HG02623 (cell line): ENCODE measurements around the gene RFX8.
"Not testable (repeated sequence)": the region's sequence is repeated elsewhere in the genome, so short reads cannot be mapped to it uniquely, and the experiment has no call there.

ENCODE experiments used
- ATAC-seq: cut with Tn5 transposase; IDR thresholded peaks from one replicate; pipeline ENCODE4 v1.9.1; 2021; ENCODE audit warnings: moderate library complexity; ENCODE audit not compliant: unreplicated experiment

Gene RFX8

DNA sequence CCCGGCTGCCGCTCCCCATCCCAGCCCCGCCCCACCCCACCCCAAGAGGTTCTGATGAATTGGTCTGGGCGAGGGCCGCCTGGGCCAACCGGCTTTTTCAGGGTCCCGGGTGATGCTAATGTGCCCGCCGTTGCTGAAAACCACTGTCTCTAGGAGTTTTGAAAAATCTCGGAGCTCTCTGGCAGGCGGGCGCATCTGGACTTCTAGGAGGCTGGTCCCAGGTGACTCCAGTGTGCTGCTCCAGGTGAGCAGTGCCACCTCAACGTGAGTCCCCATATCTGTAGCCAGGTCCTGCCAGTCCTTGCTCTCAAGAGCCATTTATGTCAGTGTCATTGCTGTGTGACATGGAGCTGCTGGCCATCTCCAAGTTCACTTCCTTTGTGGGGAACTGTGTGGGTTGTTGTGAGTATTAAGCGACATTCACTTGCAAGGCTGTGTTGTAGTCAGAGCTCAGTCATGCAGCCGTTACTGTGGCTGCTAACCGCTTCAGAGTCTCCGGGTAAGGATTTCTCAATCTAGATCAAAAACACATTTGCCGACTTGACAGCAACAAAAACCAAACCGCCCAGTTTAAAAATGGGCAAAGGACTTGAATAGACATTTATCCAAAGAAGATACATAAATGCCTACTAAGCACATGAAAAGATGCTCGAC is at the start of gene RFX8:
Gene RFX8, minus strand, starts transcription at position 382 of the 654 bp plus-strand sequence. CDS start 8,264 bp downstream, outside the sequence.
- ATAC-seq: no peak

- ATAC-seq: no peak
Observed at GRCh38 chr2:101521487-101521886, 46.6 kb upstream of the RFX8 start.

- no peak for ATAC-seq
Observed at GRCh38 chr2:101520246-101520645, 45.3 kb upstream of the RFX8 start.

DNA sequence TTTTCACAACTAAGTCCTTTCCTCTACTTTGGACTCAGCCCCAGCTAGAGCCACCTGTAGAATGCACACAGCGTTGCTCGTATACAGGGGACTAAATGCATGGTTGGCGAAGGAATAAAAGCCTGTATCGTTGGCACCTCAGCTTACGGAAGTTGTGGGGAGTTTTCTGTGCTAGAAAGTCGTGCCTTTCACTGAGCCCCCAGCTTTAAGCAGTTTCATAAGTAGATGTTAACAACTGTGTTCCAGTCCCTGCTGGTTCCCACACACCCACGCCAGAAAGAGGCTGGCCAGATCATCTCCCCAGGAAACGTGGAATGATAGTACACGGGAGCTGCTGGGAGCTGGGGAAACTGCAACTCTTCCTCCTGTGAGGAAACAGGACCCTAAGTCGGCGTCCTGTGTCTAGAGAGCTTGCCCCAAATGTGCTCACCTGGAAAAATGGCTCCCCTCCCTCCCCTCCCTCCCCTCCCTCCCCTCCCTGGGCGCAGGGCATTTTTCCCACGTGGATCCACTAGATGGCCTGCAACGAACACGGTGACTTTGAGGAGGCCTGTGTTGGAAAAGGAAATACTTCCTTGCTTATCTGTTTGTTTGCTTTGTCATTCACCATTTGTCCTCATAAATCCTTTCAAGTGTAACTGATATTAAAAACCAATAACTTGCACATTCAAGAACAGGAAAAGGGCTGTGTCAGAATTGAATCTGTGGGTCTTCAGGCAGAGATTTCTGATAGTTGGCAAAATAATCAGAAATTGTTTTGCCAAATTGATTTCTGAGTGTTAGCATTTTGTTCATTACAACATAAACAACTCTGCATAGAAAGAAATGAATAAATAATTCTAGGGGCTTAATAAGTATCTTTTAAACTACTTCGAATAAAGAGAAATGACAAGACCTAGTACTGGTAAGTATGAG is 43.9 kb upstream of the RFX8 start:
- ATAC-seq: no peak

DNA sequence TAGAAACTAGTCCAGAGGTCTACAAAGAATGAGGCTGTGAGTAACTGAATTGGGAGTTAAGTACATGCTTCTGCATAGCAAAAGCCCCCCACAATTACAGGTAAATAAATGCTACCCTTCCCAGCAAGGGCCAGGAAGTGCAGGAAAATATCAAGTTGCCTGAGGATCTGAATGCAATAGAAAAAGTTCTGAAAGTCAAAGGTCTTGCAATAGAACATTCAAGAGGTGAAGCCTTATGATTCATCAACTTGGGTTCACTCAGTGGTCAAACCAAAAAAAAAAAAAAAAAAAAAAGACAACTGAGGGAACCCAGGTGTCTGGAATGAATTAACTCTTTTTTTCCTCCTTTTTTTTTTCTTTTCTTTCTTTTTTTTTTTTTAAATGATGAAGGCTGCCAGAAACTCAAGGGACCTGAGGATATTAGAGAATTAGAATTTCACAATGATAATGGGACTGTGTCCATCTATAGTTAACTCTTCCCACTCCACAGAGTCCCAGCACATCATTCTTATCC is 42.9 kb upstream of the RFX8 start:
- no peak for ATAC-seq

- no peak for ATAC-seq
Observed at GRCh38 chr2:101516823-101517690, 42.1 kb upstream of the RFX8 start.

GRCh38 chr2:101516349-101516748 is 41.4 kb upstream of the RFX8 start:
- ATAC-seq: no peak

- ATAC-seq: no peak
Observed at GRCh38 chr2:101515477-101515876, 40.6 kb upstream of the RFX8 start.

DNA sequence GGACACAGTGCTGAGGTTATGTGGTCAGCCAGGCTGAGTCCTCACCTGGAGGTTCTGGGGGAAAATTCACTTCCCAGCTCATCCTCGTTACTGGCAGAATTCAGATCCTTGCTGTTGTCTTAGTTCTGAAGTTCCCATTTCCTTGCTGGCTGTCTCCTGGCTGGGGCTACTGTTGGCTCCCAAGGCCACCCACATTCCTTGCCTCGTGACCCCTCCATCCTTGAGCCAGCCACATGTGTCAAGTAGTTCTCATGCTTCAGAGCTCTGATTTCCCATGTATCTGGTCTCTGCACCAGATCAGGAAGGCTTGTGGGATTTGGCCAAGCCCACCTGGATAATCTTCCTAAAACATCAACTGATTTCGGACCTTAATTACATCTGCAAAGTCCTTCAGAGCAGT is 38.1 kb upstream of the RFX8 start:
- ATAC-seq: no peak

DNA sequence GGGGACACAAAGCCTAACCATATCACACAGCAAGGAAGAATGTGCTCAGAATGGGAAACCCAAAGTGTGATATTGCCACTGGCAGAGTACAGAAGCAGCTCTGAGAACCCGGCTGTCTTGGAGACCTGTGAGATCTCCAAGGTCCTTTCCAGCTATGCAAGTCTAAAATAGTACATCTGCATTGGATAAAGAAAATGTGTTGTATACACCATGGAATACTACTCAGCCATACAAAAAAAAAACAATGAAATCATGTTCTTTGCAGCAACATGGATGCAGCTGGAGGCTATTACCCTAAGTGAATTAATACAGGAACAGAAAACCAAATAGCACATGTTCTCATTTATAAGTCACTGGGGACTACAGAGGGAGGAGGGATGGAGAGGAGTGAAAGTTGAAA is 36.5 kb upstream of the RFX8 start:
- no peak for ATAC-seq

- no peak for ATAC-seq
Observed at GRCh38 chr2:101509499-101510284, 34.8 kb upstream of the RFX8 start.

DNA sequence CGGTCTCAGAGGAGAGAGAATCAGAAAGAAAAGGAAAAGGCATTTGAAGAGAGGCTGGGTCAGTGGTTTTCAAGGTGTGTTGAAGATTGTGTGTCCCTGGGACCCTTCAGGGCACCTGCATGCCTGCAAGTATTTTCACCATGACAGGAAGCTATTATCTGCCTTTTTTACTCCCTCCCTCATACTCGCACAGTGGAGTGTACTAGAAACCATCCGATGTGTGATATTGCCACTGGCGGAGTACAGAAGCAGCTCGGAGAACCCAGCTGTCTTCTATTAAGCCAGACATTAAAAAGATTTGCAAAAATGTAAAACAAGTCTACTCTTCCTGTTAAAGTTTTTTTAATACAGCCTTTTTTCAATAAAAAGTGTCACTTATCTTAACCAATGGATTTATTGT is 33.7 kb upstream of the RFX8 start:
- no peak for ATAC-seq

DNA sequence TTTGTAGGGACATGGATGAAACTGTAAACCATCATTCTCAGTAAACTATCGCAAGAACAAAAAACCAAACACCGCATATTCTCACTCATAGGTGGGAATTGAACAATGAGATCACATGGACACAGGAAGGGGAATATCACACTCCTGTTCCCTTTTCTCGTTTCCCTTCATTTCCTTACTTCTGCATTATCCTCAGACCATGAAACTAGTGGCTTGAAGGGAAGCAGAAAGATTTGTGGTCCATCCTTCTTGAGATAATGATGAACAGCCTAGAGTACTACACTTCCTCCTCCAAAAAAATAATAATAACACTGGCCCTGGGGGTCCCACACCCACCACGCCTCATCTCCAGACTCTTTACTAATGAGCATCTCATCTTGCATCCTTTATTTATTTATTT is 30.4 kb upstream of the RFX8 start:
- not testable (repeated sequence) for ATAC-seq

DNA sequence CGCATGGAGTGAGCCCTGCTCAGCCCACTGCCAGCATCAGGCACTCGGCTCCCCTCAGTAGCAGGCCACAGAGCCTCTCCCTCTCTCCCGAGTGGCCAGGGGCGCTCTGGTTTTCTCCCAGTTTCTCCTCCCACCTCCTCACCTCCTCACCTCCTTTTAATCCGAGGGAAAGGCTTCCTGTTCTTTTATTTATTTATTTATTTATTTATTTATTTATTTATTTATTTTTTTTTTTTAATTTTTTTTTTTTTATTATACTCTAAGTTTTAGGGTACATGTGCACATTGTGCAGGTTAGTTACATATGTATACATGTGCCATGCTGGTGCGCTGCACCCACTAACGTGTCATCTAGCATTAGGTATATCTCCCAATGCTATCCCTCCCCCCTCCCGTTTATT is 29.8 kb upstream of the RFX8 start:
- not testable (repeated sequence) for ATAC-seq

GRCh38 chr2:101502095-101502494 is 27.2 kb upstream of the RFX8 start:
- ATAC-seq: no peak

- no peak for ATAC-seq
Observed at GRCh38 chr2:101501443-101501842, 26.5 kb upstream of the RFX8 start.

GRCh38 chr2:101500860-101501259 is 25.9 kb upstream of the RFX8 start:
- no peak for ATAC-seq

DNA sequence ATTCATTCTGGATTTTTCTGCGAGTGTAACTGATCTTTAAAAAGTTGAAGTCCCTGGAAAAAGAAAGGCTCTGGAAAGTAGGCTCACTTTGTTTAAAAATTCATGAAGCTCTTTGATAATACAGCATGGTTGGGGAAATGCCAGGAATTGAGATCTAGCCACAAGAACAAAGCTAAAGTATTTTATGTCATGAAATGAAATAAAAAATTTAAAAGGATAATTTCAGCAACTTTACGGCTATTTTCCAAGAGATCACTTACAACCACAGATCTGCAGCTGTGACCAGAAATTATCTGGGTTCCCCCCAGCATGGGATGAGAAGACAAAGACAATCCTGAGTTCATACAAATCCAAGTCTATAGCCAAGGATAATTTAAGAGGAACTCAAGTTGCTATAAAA is 25.3 kb upstream of the RFX8 start:
- no peak for ATAC-seq

GRCh38 chr2:101496279-101496678 is 21.4 kb upstream of the RFX8 start:
- no peak for ATAC-seq

DNA sequence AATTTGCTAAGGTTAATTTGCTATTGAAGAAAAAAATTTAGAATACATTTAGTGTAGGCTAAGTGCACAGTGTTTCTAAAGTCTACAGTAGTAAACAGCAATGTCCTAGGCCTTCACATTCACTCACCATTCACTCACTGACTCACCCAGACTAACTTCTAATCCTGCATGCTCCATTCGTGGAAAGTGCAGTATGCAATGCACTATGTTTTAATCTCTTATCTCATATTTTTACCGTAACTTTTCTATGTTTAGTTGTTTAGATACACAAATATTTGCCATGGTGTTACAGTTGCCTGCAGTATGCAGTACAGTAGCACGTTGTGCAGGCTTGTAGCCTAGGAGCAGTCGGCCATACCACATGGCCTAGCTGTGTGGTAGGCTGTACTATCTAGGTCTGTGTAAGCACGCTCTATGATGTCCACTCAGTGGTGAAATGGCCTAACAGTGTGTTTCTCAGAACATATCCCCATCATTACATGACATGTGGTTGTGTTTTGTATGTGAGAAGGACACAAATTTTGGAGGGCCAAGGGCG is 18.1 kb upstream of the RFX8 start:
- ATAC-seq: no peak
